Cardiac fibroblast (primary cell): ENCODE measurements around the gene NDUFS7.

Source experiments
- DNase-seq, 2 donors: peaks; one replicate each; pipeline versions ENCODE4 v3.0.0 to v3.0.0-alpha.2; 2010; ENCODE audit warnings: low read depth in 2 of 2
- H3K4me3 ChIP-seq, 2 donors: replicated peaks in 1 of 2; 1 replicate in 1 of 2; 2 replicates in 1 of 2; pipeline ENCODE4 v1.5.1; 2011; ENCODE audit warnings: low read depth in 2 of 2, low read length in 2 of 2, mild to moderate bottlenecking in 2 of 2, moderate library complexity in 1 of 2
- CTCF ChIP-seq: IDR thresholded peaks from one replicate; pipeline ENCODE4 v1.5.1; 2011; ENCODE audit warnings: low read depth, mild to moderate bottlenecking, low read length, inconsistent platforms

Gene NDUFS7

GRCh38 chr19:1440418-1440801, 56.7 kb downstream of the NDUFS7 start:
- no peak overlapping the region for H3K4me3 ChIP-seq
- no peak for DNase-seq
- no peak for TF ChIP-seq CTCF

- DNase-seq = no peak
- no peak overlapping the region for H3K4me3 ChIP-seq
- no peak for TF ChIP-seq CTCF
Observed at GRCh38 chr19:1441022-1441426, 57.3 kb downstream of the NDUFS7 start.

- DNase-seq = no peak
- no peak for TF ChIP-seq CTCF
- H3K4me3 ChIP-seq = no peak overlapping the region
Observed at GRCh38 chr19:1441677-1442438, 58.2 kb downstream of the NDUFS7 start.
